ENCODE results near the gene PFDN1.

GRCh38 chr5:140256726-140257125, 46.2 kb downstream of the PFDN1 start:
- TF ChIP-seq CTCF (IDR thresholded peaks at IDR 0.05 in 8 of 11, conservative IDR thresholded peaks at IDR 0.05 in 3 of 11) (no peak), POLR2AphosphoS5 (IDR thresholded peaks at IDR 0.05) (no peak), POLR2A (IDR thresholded peaks at IDR 0.05) (no peak)

All from spleen (tissue), 7 donors.